Natural killer cell (primary cell): ENCODE measurements around the gene C14orf132. TPM values are rescaled to one million over a fixed set of nuclear protein-coding genes. Genes with fewer than 3 reads are reported as not detected.

Source experiments
- ATAC-seq, 3 donors: fragments of 150-1000 bp in 2 of 3; fragments of 200-7000 bp in 1 of 3; cut with Tn5 transposase; 1 replicate in 1 of 3; 2 replicates in 2 of 3; pipeline ENCODE4 v1.10.0; 2021; ENCODE audit warnings: mild to moderate bottlenecking in 2 of 3, moderate library complexity in 2 of 3
- DNase-seq, 2 donors: peaks; one replicate each; pipeline versions ENCODE4 v3.0.0 to v3.0.0-alpha.2; 2013 to 2021; ENCODE audit warnings: mixed read lengths in 1 of 2
- H3K27ac ChIP-seq: one replicate; pipeline ENCODE4 v1.5.1; 2013; ENCODE audit warnings: mild to moderate bottlenecking, low read length
- H3K27me3 ChIP-seq: one replicate; pipeline ENCODE4 v1.6.1; 2013; ENCODE audit warnings: low read length; ENCODE audit not compliant: control insufficient read depth, insufficient read depth
- H3K36me3 ChIP-seq: one replicate; pipeline ENCODE4 v1.6.1; 2013; ENCODE audit warnings: low read length; ENCODE audit not compliant: control insufficient read depth, insufficient read depth
- H3K4me1 ChIP-seq: one replicate; pipeline ENCODE4 v1.6.1; 2013; ENCODE audit warnings: low read length; ENCODE audit not compliant: control insufficient read depth, insufficient read depth
- H3K4me3 ChIP-seq: one replicate; pipeline ENCODE4 v1.5.1; 2013; ENCODE audit warnings: low read length
- H3K9me3 ChIP-seq: one replicate; pipeline ENCODE4 v1.6.1; 2013; ENCODE audit warnings: low read length; ENCODE audit not compliant: control insufficient read depth, insufficient read depth
- H3K27ac Mint-ChIP-seq, 2 donors: one replicate each; pipeline ENCODE4 v1.8.0; 2022; ENCODE audit warnings: mild to moderate bottlenecking in 2 of 2, mixed read lengths in 2 of 2, moderate library complexity in 1 of 2
- H3K27me3 Mint-ChIP-seq, 2 donors: one replicate each; pipeline ENCODE4 v1.8.0; 2022; ENCODE audit warnings: low read depth in 2 of 2, mixed read lengths in 2 of 2
- H3K36me3 Mint-ChIP-seq: one replicate; pipeline ENCODE4 v1.8.0; 2022; ENCODE audit warnings: mixed read lengths
- H3K4me1 Mint-ChIP-seq, 2 donors: one replicate each; pipeline ENCODE4 v1.8.0; 2022; ENCODE audit warnings: mixed read lengths in 2 of 2
- H3K4me3 Mint-ChIP-seq: one replicate; pipeline ENCODE4 v1.8.0; 2022; ENCODE audit warnings: mild to moderate bottlenecking, moderate library complexity, mixed read lengths
- H3K9me3 Mint-ChIP-seq, 2 donors: one replicate each; pipeline ENCODE4 v1.8.0; 2022; ENCODE audit warnings: mixed read lengths in 2 of 2
- WGBS: methylation state at CpG from one replicate; pipeline ENCODE4 v1.1.7; 2013; ENCODE audit warnings: missing lambda C conversion rate; ENCODE audit not compliant: insufficient coverage; 5-methylcytosine and 5-hydroxymethylcytosine counted together
- intact Hi-C: fragments of 100-400 bp; cut with micrococcal nuclease; formaldehyde crosslinking; loops from one replicate; pipeline ENCODE4 v1.14.2; 2022
- total RNA-seq, 4 donors: library from RNA; stranded (reverse); fragments of 120-200 nt in 1 of 4; gene quantifications; one replicate each; pipeline versions ENCODE4 v1.2.3 to v1.2.4, GENCODE V29; 2013 to 2022
- TF ChIP-seq, protein P1 (sequence below): fragments of 200-600 bp; IDR thresholded peaks from one replicate; pipeline ENCODE4 v1.8.0; 2022; ENCODE audit warnings: antibody characterized with exemption

Gene C14orf132
- total RNA-seq, 3 donors from 2014 or later (not counting 1 experiment from before 2014, with no cell fraction given): 0.07 to 0.23 TPM; not detected in 1

DNA sequence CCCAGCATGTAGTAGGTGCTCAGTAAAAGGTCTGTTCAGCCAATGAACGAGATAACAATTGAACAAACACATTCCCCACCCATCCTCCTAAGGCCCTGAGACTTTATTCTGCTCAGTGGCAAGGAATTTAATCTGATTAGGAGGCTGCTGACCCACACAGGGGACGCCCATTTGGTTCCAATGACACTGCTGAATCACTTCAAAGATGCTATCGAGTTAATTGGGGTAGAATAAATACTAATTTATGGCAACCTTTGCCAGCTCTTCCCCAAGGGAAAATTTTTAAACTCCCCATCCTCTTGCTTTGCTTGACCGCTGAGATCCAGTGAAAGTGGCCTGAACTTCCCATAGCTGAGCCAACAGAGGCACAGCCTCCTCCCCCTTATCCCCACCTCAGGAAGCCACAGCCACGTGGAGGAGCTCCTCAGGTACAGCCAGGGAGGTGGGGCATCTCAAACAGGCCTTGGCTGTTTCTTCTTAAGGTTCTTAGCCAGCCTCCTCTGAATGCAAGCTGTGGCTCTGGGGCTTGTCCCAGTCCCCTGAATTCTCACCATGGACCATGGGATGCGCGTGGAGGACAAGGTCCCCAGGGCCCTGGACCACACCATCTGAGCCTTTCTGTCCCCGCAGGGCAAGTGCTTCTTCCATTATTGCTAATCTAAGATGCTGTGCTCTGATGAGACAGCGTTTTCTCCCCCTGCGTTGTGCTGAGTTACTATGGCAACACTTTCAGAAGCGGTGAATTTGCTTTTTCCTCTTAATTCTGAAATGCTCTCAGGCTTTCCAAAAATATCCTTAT lies 26.7 kb downstream of the C14orf132 start:
- Histone ChIP-seq H3K4me1 (no peaks in the 10 kb centered on the region), H3K9me3 (no peaks in the 10 kb centered on the region), H3K36me3 (no peaks in the 10 kb centered on the region), H3K27ac (no peak overlapping the region), H3K27me3 (no peaks in the 10 kb centered on the region), H3K4me3 (no peak overlapping the region)
- WGBS: 36% methylated on average over 11 of the region's 11 CpGs
- intact Hi-C loops: no loop called here
- TF ChIP-seq, protein P1, sequence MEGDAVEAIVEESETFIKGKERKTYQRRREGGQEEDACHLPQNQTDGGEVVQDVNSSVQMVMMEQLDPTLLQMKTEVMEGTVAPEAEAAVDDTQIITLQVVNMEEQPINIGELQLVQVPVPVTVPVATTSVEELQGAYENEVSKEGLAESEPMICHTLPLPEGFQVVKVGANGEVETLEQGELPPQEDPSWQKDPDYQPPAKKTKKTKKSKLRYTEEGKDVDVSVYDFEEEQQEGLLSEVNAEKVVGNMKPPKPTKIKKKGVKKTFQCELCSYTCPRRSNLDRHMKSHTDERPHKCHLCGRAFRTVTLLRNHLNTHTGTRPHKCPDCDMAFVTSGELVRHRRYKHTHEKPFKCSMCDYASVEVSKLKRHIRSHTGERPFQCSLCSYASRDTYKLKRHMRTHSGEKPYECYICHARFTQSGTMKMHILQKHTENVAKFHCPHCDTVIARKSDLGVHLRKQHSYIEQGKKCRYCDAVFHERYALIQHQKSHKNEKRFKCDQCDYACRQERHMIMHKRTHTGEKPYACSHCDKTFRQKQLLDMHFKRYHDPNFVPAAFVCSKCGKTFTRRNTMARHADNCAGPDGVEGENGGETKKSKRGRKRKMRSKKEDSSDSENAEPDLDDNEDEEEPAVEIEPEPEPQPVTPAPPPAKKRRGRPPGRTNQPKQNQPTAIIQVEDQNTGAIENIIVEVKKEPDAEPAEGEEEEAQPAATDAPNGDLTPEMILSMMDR: no peak
- DNase-seq (no peak), ATAC-seq (no peak)
- H3K27me3 Mint-ChIP-seq: peaks cover 4 to 7% of the 10 kb centered on the region in 2 donors
- no peak overlapping the region for H3K4me3 Mint-ChIP-seq
- no peak overlapping the region for H3K27ac Mint-ChIP-seq
- no peaks in the 10 kb centered on the region for H3K4me1 Mint-ChIP-seq
- H3K36me3 Mint-ChIP-seq: no peaks in the 10 kb centered on the region
- no peaks in the 10 kb centered on the region for H3K9me3 Mint-ChIP-seq

DNA sequence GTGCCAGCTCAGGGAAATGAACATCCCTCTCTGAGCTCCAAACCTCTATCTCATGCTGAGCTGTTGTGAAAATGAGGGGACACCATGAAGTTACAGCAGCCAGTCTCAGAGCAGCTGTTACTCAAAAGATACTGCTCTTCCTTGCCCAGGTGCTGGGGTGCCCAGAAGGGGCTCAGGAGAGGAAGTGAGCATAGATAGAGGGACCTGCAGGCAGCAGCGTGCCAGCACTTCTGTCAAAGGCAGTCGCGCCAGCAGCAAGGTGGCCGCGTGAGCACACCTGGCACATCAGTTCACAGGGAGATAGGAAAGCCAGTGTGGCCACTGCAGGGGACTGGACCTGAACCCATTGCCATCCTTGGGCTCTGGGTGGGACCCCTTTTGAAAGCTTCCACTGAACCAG lies 27.8 kb downstream of the C14orf132 start:
- 88% methylated on average over 5 of the region's 5 CpGs for WGBS
- Histone ChIP-seq H3K27me3 (no peaks in the 10 kb centered on the region), H3K36me3 (no peaks in the 10 kb centered on the region), H3K27ac (no peak overlapping the region), H3K9me3 (no peaks in the 10 kb centered on the region), H3K4me1 (no peaks in the 10 kb centered on the region), H3K4me3 (no peak overlapping the region)
- ATAC-seq (no peak), DNase-seq (no peak)
- no peaks in the 10 kb centered on the region for H3K36me3 Mint-ChIP-seq
- no peak overlapping the region for H3K4me3 Mint-ChIP-seq
- TF ChIP-seq, protein P1: no peak
- intact Hi-C loops: no loop called here
- no peaks in the 10 kb centered on the region for H3K4me1 Mint-ChIP-seq
- H3K9me3 Mint-ChIP-seq: no peaks in the 10 kb centered on the region
- H3K27ac Mint-ChIP-seq: no peak overlapping the region
- peaks cover 0 to 9% of the 10 kb centered on the region in 2 donors for H3K27me3 Mint-ChIP-seq

DNA sequence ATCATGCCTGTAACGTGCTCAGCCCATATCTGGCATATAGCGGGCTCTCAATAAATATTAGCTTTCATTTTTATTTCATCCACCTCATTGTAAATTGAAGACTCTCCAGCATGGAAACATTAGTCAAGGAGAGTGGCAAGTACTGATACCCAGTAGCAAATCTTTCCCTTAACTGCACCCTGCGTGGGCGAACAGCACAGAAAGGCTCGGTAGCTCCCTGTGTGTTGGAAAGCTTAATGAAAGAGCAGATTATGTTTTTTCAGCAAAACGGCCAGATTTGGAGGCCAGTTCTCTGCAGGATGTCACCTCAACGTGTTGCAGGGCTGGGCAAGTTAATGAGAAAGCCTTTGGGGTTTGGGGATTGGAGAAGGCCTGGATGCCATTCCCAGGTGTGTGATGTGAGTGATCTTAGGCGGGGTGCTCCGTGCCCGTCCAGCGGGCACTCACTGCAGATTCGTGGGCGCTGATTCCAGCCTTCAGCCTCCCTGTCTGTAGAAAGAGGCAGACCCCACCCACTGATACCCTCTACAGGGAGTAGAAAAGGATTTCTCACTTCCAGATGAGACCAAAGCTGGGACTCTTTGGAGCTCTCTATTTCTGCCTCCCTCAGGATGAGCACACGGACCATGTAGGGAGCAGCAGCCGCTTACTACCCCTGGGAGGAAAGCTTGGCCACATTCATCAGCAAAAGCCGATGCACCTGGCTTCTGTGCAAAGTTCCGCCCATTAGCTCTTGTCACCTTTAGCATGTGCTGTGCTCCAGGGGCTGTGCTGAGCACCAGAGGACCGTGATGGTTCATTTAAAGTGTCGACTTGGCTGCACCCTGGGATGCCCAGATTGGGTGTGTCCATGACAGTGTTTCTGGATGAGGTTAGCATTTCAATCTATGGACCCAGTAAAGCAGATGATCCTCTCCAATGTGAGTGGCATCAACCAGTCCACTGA lies 29.1 kb downstream of the C14orf132 start:
- TF ChIP-seq, protein P1: no peak
- ATAC-seq: no peak
- Mint-ChIP-seq H3K4me3 (no peak overlapping the region), H3K9me3 (no peaks in the 10 kb centered on the region), H3K27ac (no peak overlapping the region), H3K4me1 (no peaks in the 10 kb centered on the region), H3K27me3 (peaks cover 0 to 9% of the 10 kb centered on the region in 2 donors), H3K36me3 (no peaks in the 10 kb centered on the region)
- H3K36me3 ChIP-seq: no peaks in the 10 kb centered on the region
- WGBS: 85% methylated on average over 17 of the region's 19 CpGs
- intact Hi-C loops: no loop called here
- no peak overlapping the region for H3K4me3 ChIP-seq
- no peak for DNase-seq
- no peaks in the 10 kb centered on the region for H3K9me3 ChIP-seq
- no peak overlapping the region for H3K27ac ChIP-seq
- H3K4me1 ChIP-seq: no peaks in the 10 kb centered on the region
- no peaks in the 10 kb centered on the region for H3K27me3 ChIP-seq
